B cell (primary cell): ENCODE measurements around the gene ARNT2.

Experiments used
- CTCF ChIP-seq: fragments of 200-600 bp; IDR thresholded peaks from one replicate; pipeline ENCODE4 v1.8.0; 2022; ENCODE audit warnings: antibody characterized with exemption, mild to moderate bottlenecking
- EZH2 ChIP-seq: IDR thresholded peaks from 2 replicates; pipeline ENCODE4 v1.6.1; 2012; ENCODE audit warnings: borderline replicate concordance, low read depth, mild to moderate bottlenecking, moderate library complexity, low read length; ENCODE audit not compliant: insufficient read depth, poor library complexity, severe bottlenecking

DNA sequence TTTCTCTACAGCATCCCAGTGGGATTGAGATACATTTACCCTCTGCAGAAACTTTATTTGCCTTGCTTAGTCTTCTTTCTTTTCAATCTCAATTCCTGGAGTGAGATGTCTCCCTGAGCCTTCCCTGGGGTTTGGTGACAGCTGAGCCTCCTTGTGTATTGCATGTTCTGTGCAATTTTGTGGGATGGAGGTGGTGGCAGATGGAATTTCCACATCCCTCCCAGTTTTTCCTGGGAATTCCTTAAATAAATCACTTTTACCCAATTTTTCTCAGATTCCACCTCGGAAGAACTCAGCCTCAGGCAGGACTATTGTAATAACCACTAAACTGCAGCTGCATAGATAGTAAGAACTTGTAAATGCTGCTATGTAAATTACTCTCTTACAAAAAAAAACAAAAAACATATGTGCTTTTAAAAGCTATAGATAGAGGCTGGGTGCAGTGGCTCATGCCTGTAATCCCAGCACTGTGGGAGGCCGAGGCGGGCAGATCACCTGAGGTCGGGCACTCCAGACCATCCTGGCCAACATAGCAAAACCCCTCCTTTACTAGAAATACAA is 202.4 kb downstream of the ARNT2 start:
- TF ChIP-seq EZH2 (no peak), CTCF (no peak)
